ENCODE measurements around the gene SLC4A1.

GRCh38 chr17:44253006-44253405, 14.9 kb downstream of the SLC4A1 start:
- TF ChIP-seq CTCF (IDR thresholded peaks at IDR 0.05 in 2 of 3, conservative IDR thresholded peaks at IDR 0.05 in 1 of 3; ENCODE audit: borderline replicate concordance in 1 of 3, insufficient read depth in 1 of 3, low read depth in 2 of 3, low read length in 2 of 3), result no peak
- no peak for TF ChIP-seq POLR2A (IDR thresholded peaks at IDR 0.05; ENCODE audit: borderline replicate concordance, extremely low read depth, insufficient read depth, insufficient read length)
- no peak for TF ChIP-seq REST (IDR thresholded peaks at IDR 0.05; ENCODE audit: low read depth)
- no peak for TF ChIP-seq ZBTB33 (IDR thresholded peaks at IDR 0.05; ENCODE audit: extremely low read depth, insufficient replicate concordance, low read length)
- TF ChIP-seq YY1 (IDR thresholded peaks at IDR 0.05; ENCODE audit: extremely low read depth, insufficient replicate concordance, low read depth, low read length), result no peak
- no peak for TF ChIP-seq JUND (IDR thresholded peaks at IDR 0.05)
- no peak for TF ChIP-seq RAD21 (IDR thresholded peaks at IDR 0.05; ENCODE audit: low read depth)
- TF ChIP-seq EZH2 (IDR thresholded peaks at IDR 0.05), result no peak
- no peak for TF ChIP-seq ELF1 (IDR thresholded peaks at IDR 0.05; ENCODE audit: borderline replicate concordance, low read depth)
- no peak for TF ChIP-seq TCF7L2 (IDR thresholded peaks at IDR 0.05; ENCODE audit: borderline replicate concordance, extremely low read depth, insufficient read depth, insufficient read length)
- no peak for TF ChIP-seq SP1 (IDR thresholded peaks at IDR 0.05; ENCODE audit: low read depth)
